ENCODE results near the gene TET2.
A peak's percentile ranks its signal among the peaks of the same experiment; 100 is the strongest.

The TET2 gene

GRCh38 chr4:105146276-105147015 is at the start of gene TET2:
TSS of gene TET2 (plus strand) at chr4:105146876. CDS start at chr4:105233943, 87,067 bp downstream.
- DNase-seq (ENCODE audit: low read depth, low spot score), result peak; percentile 58

- DNase-seq (ENCODE audit: low read depth, low spot score), result no peak
These were observed 44.7 kb upstream of the TET2 start for GRCh38 chr4:105102016-105102415.

GRCh38 chr4:105106426-105106825 is 40.2 kb upstream of the TET2 start:
- no peak for DNase-seq (ENCODE audit: low read depth, low spot score)

DNA sequence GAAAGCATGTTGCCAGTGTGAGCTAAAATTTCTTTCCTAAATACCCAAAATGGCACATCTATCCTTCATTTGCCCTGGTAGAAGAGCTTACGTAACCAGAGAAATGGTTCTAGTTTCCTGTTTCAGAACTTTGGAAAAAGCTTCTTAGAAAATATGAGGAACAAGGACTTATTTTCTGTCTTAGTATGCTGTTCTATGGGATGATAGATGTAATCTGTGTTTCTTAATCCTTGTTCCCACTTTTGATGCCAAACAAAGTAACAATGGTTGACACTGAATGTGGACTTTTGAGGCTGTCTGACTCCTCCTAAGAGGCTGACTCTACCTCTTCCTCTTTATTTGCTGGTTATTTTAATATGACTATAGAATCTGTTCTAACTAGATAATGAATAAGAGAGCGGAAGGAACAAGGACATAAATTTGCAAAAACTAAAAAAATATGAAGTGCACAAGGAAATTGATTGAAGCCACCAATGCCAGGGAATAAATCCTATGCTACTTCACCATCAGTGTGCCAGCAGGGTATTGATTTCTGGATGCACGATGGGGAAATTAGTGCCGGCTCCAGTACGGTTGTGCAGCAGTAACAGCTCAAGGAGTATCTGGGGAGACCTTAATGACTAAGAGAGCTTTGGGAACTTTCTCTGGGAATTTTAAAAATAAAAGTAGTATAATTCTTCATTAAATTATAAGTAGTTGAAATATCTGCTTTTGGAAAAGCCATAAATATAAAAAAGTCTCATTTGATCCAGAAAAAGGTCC is 39.4 kb upstream of the TET2 start:
- DNase-seq (ENCODE audit: low read depth, low spot score), result no peak

DNA sequence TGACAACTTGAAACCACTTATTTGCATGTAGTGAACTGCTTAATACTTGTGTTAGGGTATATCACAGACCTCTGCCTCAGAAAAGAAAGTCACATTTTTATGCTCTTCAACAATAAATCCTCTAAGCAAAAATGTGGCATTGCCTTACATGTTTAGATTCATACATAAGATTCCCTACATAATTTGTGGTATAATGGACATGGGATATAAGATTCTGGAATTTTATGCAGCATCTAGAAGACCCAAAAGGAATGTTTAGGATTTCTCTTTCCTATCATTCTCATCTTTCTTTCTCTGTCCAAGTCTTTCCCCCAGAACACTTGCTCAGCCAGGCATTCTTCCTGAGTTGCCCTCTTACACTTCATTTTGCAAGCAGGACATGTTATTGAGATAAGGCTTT is 37.7 kb upstream of the TET2 start:
- DNase-seq (ENCODE audit: low read depth, low spot score), result no peak

- DNase-seq (ENCODE audit: low read depth, low spot score), result no peak
These were observed 34.4 kb upstream of the TET2 start for GRCh38 chr4:105112274-105112673.

- DNase-seq (ENCODE audit: low read depth, low spot score), result no peak
These were observed 32.9 kb upstream of the TET2 start for GRCh38 chr4:105113800-105114199.

DNA sequence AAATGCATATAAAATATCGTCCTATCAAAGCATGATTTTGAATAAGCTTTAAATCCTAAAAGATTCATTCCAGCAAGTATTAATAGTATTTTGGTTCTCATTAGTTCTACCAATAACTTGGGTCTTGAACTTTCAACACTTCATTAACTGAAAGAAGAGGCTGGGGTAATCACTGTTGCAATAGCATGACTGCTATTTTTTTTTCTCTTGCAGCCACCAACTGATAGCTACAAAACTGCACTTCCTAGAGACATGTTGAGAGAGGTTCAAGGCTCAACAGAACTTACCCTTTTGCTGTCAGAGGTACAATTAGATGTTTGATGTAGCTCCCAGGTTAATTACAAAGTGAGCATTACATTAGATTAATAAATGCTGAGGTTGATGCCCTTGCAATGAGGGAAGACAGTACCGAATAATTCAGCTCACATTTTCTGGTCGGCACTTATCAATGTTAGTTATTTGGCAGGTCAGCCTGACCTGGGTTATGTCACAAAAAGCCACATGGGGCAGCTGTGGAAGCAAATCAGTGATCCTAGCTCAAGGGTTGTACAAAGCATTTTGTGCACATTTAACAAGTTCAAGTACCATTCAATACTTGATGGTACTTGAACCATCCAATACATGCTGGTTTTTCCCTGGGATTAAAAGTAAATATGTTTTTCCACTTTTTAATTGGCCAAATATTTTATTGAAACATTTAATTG is 29.9 kb upstream of the TET2 start:
- no peak for DNase-seq (ENCODE audit: low read depth, low spot score)

- no peak for DNase-seq (ENCODE audit: low read depth, low spot score)
These were observed 27.3 kb upstream of the TET2 start for GRCh38 chr4:105119356-105119755.

DNA sequence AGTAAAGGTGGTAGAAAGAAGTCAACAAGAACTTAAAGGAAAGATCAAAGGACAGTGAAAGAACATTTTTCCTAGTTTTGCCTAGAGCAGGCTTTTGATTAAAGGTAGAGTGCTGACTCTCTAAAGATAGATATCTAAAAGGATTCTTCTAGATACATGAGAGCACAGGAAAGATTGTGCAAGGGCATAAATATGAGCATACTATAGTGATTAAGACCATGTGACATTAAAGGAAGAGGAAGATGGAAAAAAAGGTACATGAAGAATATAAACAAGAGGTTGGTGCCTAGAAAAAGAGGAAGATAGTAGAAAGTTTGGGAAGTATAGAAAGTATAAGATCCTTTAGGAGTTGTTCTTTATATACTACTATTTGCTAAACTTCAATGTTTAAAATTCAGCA is 26.1 kb upstream of the TET2 start:
- DNase-seq (ENCODE audit: low read depth, low spot score), result no peak

DNA sequence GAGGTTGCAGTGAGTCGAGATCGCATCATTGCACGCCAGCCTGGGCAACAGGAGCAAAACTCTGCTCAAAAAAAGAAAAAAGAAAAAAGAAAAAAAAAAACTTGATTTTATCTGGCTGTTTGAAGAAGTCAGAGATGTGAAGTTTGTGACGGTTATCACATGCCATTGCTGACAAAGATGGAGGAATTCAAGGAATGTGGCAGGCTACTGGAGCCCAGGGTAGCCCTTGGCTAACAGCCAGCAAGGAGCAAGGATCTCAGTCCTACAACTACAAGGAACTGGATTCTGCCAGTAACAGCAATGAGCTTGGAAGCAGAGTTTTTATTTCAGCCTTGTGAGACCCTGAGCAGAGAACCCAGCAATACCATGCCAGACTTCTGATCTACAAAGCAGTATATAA is 24.3 kb upstream of the TET2 start:
- peak; percentile 81 for DNase-seq (ENCODE audit: low read depth, low spot score)

GRCh38 chr4:105126311-105127169 is 20.1 kb upstream of the TET2 start:
- DNase-seq (ENCODE audit: low read depth, low spot score), result no peak

DNA sequence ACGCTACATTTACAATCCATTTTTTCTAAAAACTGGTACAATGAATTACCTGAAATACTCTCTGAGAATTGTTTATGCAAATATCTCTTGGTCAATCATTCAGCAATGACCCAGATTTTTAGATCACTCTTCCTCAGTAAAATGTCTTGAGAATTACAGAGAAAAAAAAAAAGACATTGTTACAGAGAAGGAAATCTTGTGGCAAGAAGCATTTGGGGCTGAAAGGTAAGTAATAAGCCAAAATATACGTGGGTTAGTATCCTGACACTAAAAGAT is 19.6 kb upstream of the TET2 start:
- no peak for DNase-seq (ENCODE audit: low read depth, low spot score)

- DNase-seq (ENCODE audit: low read depth, low spot score), result no peak
These were observed 18.5 kb upstream of the TET2 start for GRCh38 chr4:105128208-105128607.

DNA sequence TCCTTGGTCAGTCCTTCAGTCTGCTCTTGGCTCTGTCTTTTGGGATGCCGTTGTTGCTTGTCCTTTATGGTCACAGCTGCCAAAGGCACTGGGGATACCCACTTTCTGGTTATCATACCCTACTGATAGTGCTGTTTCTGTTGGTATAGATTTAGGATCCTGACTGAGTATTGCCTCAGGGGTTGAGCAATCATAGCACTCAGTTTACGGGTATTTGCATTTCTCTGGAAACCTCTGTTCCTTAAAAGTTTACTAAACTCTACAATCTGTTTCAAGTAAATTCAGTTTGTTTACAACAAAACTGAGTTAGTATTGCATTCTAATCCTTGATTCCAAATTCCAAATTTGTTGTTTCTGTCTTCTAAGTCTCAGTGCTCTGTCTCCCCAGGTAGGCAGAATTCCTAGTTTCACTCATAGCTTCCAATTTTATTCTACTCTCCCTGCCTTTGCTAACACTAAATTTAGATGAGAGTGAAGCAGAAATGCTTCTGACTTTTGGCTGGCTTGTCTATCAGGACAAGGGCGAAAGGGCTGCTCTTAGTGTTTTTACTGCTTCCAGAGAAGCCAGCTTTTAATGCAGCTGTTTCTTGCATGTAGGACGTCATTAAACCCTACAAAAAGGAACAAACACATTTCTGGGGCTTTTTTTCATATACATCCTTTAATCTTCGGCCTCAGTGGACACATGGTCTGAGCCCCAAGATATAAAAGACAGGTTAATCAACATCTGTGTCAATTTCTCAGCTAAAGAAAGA is 17.2 kb upstream of the TET2 start:
- DNase-seq (ENCODE audit: low read depth, low spot score), result peak; percentile 15

GRCh38 chr4:105130945-105131344 is 15.7 kb upstream of the TET2 start:
- DNase-seq (ENCODE audit: low read depth, low spot score), result no peak

DNA sequence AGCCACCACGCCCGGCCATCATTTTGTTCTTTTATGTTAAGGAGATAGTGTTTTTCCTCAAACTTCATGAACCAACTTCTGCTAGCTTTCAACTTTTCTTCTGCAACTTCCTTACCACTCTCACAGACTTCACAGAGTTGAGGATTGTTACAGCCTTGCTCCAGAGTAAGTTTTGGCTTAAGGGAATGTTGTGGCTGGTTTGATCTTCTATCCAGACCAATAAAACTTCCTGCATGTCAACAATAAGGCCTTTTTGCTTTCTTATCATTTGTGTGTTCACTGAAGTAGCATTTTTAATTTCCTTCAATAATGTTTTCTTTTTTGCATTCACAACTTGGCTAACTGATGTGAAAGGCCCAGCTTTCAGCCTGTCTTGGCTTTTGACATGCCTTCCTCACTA is 12.7 kb upstream of the TET2 start:
- DNase-seq (ENCODE audit: low read depth, low spot score), result no peak

DNA sequence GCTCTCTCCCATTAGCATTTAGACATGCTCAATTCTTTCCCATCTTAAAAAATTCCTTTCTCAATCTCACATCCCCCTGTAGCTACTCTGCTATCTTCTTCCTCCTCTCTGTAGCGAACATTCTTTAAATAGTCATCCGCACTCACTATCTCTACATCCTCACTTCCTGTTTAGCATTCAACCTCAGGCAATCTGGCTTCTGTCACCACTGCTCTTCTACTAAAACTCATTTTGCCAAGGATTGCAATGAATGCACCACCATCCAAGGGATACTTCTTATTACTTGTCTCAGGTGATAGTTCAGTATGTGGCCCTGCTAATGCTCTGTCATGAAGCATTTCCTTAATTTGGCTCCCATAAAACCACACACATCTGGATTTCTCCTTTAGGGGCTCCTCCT is 10.9 kb upstream of the TET2 start:
- no peak for DNase-seq (ENCODE audit: low read depth, low spot score)

GRCh38 chr4:105137121-105137875 is 9.4 kb upstream of the TET2 start:
- DNase-seq (ENCODE audit: low read depth, low spot score), result no peak

DNA sequence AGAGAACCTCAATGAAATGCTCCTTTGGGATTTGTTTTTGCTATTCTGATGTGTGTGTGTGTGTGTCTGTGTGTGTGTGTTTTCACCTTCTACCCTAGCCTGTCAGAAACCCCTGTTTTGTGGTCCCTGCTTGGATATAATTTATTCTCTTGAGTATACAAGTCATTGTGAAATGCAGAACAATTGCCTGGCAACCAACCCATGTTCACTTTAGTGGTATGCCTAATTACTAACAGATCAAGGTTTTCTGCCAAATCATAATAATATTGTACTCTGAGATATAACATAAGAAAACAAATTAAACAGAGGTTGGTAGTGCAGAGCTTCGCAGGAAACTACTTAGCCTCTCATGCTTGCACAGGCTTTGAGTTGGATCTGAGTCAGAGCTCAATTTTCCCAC is 7.0 kb upstream of the TET2 start:
- no peak for DNase-seq (ENCODE audit: low read depth, low spot score)
